GM18526 (cell line): ENCODE measurements around the gene C22orf42.

ENCODE experiments used
- POLR2A ChIP-seq: IDR thresholded peaks from 3 replicates; pipeline ENCODE4 v1.6.1; 2011; ENCODE audit not compliant: insufficient read length; ENCODE audit errors: extremely low read depth

C22orf42 gene

DNA sequence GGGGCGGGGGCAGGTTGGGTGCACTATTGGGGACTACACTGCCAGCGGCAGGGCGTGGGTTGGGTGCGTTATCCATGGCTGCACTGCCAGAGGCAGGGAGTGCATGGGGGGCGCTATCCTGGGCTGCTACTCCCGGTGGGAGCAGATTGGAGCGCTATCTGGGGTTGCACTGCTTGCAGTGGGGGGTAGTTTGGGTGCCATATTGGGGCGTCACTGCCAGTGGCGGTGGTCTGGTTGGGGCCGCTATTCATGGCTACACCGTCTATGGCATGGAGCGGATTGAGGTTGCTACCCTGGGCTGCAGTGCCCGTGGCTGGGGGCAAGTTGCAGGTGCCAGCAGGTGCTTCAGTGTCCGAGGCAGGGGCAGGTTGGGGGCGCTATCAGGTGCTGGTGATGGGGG lies 36.2 kb downstream of the C22orf42 start:
- no peak for TF ChIP-seq POLR2A

DNA sequence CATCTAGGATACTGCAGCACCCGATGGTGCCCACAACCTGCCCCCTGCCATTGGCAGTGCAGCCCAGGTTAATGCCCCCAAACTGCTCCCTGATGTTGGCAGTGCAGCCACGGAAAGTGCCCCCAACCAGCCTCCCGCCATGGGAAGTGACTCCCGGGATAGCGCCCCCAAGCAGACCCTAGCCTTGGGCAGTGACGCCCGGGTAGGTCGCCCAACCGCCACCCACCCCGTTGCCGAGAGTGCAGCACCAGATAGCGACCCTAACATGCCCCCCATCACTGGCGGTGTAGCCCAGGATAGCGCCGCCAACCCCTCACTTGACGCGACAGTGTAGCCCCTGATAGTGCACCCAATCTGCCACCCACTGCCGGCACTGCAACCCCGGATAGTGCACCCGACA lies 38.5 kb downstream of the C22orf42 start:
- TF ChIP-seq POLR2A, result no peak

DNA sequence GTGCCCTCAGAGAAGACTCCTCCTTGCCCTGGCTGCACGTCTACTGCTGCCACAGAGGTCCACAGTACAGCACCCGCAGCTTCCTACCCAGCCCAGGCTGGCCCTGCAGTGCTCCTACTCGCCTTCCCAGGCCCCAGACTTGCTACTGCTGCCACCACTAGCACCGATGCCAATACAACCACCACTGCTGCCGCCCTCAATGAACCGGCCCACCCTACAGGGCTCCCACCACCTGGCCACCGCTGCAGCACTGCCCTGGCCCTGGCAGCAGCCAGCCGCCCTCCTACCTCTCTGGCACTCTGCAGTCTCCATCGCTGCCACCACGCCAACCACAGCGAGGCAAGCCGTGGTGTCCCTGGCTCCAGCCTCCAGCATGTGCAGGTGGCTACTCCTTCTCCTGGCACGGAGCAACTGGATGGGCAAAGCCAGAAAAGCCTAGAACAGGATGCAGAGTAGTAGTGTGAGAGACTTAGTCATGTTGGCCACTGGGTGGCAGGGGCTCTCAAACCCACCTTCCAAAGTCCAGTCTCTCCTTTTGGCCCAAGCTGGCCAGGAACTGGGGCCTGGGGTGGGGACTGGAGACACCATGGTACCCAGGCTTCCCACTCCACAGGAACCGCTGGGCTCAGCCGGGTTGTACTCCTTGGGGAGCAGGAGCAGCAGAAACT lies 39.4 kb downstream of the C22orf42 start:
- no peak for TF ChIP-seq POLR2A

DNA sequence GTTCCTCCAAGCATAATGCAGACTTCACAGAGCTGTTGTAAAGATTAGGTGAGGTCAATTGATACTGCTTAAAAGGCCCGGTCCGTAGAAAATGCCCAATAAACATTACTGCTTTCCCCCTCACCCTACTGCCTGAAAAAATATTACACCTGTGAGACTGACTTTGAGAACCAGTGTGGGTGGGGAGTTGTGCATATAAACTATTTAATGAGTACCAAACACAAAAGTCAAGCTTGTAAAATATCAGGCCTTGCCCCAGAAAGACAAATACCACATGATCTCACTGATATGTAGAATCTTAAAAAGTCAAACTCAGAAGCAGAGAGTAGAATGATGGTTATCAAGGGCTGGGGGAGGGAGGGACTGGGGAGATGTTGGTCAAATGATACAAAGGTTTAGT lies 46.7 kb downstream of the C22orf42 start:
- TF ChIP-seq POLR2A, result no peak

DNA sequence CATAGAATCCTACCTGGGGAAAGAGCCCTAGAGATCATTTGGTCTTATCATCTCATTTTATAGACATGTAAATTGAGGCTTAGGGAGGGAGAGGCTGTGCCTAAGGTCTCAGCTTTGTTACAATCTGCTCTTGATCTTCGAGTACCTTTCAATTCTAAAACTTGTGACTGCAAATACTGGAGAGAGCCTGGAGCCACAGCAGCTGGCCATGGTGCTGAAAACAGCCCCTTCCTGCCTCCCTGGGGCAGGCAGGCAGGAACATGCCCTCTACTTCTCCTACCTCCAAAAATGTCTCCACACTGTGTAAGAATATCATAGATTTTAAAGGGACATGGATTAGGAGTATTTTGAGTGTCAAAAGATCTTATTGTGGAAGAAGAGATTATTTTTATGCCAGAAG lies 52.2 kb downstream of the C22orf42 start:
- TF ChIP-seq POLR2A, result no peak

DNA sequence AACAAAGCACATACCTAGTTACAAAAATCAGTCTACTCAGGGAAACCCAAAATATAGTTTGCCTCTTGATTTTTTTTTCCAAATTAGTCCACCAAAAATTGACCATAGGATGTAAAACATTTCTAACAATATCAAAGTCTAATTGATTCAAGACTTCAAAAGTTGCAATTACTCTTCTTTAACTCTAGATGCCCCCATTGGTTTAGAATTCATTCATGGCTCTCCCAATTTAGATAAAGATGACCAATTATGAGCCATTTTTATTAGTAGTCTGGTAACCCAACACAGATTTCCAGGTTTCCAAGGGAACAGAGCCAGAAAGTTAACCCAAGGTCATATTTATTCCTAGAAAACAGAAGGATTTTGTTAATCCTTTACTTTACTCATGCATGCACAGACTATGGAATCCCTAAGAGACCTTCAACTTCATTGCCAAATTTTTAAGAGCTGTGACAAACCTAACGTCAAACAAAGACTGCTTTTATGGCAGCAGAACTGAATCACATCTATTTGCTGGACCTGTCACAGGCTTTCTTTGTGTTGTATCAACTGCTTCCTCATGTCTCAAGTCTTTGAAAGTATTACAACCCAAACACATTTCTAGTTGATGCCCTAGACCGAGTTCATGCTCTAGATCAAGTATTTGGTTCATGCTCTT lies 55.3 kb downstream of the C22orf42 start:
- no peak for TF ChIP-seq POLR2A

- TF ChIP-seq POLR2A, result no peak
These were observed 58.4 kb downstream of the C22orf42 start for GRCh38 chr22:32100711-32101110.
